ENCODE results near the gene PTCH1.

- TF ChIP-seq, protein P1, sequence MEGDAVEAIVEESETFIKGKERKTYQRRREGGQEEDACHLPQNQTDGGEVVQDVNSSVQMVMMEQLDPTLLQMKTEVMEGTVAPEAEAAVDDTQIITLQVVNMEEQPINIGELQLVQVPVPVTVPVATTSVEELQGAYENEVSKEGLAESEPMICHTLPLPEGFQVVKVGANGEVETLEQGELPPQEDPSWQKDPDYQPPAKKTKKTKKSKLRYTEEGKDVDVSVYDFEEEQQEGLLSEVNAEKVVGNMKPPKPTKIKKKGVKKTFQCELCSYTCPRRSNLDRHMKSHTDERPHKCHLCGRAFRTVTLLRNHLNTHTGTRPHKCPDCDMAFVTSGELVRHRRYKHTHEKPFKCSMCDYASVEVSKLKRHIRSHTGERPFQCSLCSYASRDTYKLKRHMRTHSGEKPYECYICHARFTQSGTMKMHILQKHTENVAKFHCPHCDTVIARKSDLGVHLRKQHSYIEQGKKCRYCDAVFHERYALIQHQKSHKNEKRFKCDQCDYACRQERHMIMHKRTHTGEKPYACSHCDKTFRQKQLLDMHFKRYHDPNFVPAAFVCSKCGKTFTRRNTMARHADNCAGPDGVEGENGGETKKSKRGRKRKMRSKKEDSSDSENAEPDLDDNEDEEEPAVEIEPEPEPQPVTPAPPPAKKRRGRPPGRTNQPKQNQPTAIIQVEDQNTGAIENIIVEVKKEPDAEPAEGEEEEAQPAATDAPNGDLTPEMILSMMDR (IDR thresholded peaks at IDR 0.05): no peak
- no peak for TF ChIP-seq POLR2A (IDR thresholded peaks at IDR 0.05)
Measured at GRCh38 chr9:95507464-95508241, 9.1 kb downstream of the PTCH1 start.
